HG03196 (cell line): ENCODE results near the gene SPATA24.
"Not testable (repeated sequence)": the region's sequence is repeated elsewhere in the genome, so short reads cannot be mapped to it uniquely, and the experiment has no call there.

Experiments
- ATAC-seq: cut with Tn5 transposase; IDR thresholded peaks from one replicate; pipeline ENCODE4 v1.9.1; 2021; ENCODE audit not compliant: unreplicated experiment

The SPATA24 gene

GRCh38 chr5:139395844-139396640 lies 7.8 kb downstream of the SPATA24 start:
- no peak for ATAC-seq

DNA sequence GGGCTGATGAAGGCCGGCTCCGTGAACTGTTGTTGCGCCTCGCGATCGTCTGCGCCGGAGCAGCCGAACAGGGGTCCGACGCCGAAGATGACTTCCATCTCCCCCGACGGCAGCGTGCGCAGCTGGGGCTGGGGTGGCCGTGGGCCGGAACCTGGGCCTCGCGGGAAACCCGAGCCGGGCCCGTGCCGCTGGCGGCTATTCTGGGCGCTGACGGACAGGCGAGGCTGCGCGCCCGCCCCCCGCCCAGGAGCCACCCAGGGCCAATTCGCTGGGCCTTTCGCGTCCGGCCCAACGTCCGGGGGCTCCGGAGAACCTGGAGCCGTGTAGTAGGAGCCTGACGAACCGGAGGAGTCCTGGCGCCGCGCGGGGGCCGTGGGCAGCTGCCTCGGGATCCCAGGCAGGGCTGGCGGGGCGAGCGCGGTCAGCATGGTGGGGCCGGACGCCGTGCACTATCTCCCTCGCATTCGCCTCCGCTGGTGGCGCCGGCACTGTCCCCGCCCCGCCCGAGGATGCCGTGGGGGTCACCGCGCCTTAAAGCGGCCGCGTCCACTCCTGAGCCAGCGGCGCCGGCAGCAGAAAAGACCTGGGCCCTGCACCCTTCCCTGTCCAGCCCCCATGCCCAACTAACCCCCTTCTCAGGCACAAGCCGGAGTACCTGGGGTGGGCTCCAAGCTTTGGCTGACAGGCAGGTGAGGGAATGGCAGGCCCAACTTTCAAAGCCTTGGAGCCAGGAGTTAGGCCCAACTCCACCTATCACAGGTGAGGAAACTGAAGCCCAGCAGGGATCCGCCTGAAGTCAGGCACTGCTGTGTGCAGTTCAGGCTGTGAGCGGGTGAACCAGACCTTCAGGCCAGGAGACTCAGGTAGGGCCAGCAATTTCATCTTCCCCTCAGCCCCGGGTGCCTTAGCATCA lies 9.0 kb downstream of the SPATA24 start, which contains the start of gene PROB1:
Gene PROB1, minus strand, starts transcription at position 451 of the 913 bp plus-strand sequence. Its CDS starts 23 bp downstream, at position 428.
- ATAC-seq, result no peak

GRCh38 chr5:139394123-139394653 lies 9.7 kb downstream of the SPATA24 start:
- no peak for ATAC-seq

DNA sequence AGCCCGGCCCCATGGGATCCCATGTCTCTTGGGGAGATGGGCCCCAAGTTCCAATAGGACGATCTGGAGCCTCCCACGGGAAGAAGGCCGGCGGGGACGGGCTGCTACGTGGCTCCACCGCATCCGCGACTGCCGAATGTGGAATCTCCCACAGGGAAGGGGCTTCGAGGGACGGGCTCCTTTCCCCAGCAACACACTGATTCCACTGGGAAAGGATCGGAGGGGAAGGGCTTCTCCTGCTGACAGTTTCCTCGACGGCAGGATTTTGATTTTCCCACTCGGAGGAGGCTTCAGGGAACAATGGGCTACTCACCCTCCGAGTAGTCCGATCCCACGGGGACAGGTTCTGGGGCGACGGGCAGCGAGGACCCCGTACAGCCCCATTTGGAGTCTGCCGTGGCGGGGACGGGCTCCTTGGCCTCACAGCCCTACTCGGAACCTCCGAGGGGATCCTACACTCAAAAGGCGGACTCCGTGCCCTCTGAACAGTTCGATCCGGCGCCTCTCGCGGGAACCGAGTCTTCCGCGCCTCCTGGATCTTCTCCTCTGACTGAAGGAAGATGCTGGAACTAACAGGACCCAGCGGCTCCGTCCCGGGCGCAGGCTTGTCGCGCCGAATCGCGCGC lies 10.3 kb downstream of the SPATA24 start:
- ATAC-seq, result no peak

DNA sequence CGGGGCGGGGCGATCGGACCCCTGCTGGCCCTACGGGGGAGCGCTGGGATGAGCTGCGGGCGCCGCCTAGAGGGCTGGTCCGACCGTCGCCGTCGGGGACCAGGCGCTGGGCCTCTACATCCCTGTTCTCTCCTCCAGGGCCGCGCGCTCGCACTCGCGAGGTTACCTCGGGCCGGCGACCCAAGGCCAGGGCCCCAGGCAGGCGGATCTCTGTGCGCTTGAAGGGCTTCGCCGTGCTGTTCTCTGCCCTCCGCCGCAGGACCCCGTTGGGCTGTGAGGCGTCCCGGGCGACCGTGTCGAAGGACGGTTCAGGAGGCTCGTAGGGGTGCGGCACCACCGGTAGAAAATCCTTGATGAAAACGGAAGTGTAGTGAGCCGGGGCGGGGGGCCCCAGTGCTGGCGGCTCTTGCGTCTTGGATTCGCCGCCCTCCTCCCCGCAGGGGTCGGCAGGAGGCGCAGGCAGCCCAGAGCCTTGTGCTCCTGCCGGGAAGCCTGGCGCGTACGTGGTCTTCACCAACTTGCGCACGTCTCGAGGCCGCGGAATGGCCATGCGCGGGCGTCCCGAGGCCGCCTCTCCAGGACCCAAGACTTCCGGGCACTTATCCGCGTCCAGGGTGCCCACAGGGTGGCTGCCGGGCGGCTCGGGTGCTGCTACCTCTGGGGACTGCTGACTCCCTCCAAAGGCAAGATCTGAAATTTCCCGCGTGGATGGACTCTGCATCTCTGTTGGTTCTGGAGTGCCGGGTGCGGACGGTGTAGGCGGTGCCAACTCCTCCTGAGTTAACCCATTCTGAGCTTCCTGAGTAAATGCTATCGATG lies 11.0 kb downstream of the SPATA24 start:
- peak; percentile 40 for ATAC-seq

DNA sequence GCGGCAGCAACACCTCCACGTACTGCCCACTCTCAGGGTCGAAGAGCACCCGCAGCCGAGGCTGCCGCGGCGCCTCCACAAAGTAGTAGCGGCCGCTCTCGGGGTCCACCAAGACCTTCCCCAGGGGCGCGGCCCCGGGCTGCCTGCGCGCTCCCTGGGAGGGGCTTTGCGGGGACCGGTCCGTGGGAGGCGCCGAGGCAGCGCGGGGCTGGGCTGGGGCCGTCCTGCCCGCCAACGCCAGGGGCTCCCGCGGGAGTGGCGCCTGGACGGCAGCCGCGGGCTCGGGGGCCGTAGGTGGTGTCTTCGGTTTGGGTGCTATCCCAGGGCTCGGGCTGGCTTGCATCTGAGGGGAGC lies 11.6 kb downstream of the SPATA24 start:
- no peak for ATAC-seq

GRCh38 chr5:139391570-139392323 lies 12.1 kb downstream of the SPATA24 start:
- ATAC-seq, result no peak

DNA sequence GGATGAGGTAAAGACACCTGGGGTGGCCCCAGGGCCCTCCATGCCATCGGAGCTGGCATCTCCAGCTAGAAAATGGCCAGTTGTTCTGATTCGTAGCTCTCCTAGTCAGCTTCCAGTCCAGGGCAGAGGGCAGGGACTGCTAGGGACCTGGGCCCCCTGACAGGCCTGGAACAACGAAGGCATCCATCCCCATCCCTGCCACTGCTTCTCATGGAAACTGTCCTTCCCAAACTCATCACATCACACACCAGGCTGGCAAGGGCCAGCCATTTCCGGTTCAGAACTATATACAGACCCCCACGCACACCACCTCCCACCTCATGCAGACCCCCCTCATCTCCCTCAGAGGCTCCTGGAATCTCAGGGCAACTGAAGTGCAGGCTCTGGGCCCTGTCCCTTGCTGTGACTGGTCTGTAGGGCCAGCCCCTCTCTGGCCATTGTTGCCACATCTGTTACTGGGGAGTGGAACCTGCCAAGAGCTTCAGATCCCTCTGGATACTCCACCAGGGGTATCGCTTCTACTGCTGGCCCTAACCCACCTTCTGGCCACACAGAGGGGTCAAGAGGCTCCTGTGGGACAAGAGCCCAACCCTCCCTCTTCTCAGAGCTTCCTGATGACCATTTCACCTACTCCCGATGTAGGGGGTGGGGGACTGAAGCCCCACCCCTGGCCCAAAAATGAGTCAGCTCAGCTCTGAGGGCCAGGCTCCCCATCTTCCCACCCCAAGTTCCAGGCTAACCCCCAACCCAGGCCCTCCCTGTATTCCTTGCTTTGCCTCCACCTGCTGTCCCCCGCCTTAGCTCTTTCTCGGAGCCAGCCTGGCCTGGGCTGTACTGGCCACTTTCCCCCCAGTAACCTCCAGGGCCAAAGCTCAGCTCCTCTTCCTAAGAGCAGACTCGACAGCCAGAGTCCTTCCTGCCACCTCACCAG lies 13.0 kb downstream of the SPATA24 start:
- ATAC-seq, result no peak

DNA sequence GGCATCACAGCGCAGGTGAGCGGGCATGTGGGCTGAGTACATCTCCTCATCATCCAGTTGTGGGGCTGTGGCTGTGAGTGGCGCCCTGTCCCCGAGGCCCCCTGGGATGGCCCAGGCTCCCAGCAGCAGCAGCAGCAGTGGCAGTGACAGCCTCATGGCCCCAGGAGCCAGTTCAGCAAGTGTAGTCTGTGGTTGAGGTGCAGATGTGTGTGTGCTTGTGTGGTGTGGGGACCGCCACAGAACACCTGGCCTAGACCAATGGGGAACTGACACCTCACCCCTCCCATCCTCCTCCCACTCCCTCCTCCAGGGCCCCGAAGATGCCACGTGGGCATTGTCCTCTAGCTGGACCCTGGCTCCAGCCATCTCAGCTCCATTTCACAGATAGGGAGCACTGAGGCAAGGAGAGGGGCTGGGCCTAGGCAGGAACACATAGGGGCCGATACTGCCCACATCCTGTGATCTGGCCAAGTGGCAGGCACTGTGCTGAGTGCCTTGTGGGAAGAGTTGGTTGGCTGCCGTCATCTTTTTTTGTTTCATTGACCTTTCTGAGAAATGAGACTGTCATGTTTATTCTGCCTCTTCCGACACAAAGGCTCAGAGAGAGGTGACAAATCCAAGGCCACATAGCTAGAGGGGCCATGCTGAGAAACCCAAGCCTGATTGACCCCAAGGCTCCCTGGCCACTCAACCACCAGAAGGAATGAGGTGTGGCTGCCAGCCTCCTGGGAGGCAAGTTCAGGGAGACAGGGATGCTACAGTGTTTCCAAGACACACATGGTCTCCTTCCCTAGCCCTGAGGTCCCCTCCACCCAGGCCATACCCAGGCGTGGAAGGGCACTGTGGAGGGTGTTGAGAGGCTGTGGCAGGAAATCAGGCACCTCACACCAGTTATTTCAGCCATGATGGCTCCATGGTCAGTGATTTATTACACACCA lies 13.9 kb downstream of the SPATA24 start, which contains the start of gene MZB1:
Gene MZB1, minus strand, starts transcription at position 213 of the 938 bp plus-strand sequence. Its CDS starts 57 bp downstream, at position 156.
- ATAC-seq, result peak; percentile 37

DNA sequence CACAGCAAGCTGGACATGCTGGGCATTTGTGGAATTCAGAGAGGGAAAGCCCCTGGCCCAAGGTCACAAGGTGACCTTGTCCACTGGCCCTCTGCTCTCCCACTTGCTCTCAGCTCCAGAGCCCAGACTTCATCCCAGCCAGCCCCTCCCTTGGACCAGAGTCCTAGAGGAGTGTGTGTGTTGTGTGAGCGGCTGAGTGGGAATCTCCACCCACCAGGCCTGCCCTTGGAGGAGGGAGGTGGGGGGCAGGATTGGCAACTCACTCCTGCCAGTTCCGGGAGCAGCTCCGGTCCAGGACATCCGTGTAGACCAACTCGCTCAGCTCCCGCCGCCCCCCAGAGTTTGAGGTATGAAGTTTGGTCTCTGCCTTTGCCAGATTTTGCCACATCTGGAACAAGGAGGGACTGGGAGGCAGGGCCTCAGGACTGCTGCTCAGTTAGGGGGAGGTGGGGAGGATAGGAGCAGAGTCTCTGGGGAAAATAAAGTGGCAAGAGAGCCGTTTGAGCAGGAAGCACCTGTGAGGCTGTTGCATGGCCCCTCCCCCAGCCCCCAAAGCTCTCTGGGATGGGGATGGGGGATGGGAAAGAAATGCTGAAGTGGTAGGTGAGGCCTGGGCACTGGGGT lies 15.6 kb downstream of the SPATA24 start:
- ATAC-seq, result no peak

GRCh38 chr5:139387611-139388197 lies 16.2 kb downstream of the SPATA24 start:
- no peak for ATAC-seq

DNA sequence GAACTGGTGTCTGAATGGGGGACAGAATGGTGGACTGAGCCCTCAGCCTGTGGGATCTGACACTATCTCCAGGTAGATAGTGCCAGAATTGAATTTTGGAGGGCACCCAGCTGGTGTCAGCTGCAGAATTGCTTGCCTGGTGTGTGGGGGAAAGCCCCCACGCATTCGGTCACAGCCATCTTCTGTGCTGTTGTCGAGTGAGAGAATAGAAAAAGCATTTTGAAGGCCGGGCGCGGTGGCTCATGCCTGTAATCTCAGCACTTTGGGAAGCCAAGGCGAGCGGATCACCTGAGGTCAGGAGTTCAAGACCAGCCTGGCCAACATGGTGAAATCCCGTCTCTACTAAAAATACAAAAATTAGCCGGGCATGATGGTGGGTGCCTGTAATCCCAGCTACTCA lies 16.9 kb downstream of the SPATA24 start:
- not testable (repeated sequence) for ATAC-seq

GRCh38 chr5:139386050-139386438 lies 17.8 kb downstream of the SPATA24 start:
- ATAC-seq, result no peak

DNA sequence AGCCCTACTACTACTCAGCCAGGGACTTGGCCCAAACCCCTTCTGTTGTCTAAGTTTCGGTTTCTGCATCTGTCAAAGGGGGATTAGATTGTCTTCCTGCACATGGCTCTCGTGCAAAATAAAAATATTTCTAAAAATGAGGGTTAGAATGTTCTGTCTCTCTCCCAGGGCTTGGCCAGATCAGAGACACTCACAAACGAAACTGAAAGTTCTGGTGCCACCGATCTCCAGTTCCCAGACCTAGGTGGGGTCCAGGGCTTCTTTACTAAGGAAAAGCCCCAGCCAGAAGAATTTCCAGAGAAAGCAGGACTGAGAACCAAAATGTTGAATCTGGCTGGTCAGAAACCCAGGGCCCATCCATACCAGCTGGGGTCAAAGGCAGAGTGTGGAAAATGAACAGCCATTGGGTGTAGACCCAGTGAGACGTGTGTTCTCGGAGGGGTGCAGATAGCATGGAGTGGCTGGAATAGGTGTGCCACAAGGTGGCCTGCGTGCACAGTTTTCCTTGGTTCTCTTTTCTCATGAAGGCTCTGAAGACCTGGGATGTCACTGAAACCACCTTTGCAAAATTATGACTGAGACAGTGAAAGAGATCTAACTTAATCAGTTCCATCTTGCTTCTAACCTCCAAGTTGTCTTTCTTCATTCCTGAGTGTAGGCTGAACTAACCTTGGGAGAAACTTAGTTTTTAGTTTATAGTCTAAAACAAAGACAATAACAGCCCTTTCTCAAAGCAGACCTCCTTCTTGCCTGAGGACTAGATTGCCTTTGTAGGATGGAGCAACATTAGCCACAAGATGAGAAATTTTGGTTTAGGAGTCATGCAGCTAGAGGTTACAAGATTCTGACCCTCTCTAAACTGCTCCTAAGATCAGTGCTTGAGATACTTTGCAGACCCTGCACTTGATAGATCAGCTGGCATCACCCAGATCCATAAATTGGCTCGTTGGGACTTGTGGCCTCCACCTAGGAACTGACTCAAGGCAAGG lies 18.5 kb downstream of the SPATA24 start:
- no peak for ATAC-seq

DNA sequence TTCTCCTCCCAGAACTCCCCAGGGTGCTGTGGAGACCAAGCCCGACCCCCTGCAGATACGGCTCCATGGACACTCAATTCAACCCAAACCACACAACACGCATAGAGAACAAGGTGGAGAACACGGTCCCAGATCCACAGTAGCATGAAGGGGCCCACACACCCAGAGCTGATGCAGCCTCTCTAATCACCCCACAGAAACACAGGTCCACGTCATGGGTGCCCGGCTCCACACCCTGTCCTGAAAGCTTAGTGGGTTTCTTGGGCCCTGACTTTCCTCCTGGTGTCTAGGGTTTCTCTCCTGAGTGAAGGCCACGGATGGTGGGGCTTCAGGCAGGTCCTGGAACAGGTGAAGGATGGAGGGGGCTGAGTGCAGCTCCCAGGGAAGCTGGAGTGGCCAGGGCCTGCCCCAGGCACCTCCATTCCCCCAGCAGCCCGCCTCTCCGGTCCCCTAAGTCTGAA lies 19.3 kb downstream of the SPATA24 start:
- no peak for ATAC-seq
